ENCODE results near the gene PLEKHA8. TPM values are rescaled to one million over a fixed set of nuclear protein-coding genes. Genes with fewer than 3 reads are reported as not detected.

PLEKHA8 gene
- total RNA-seq, 1 experiment from 2014 or later, result 23.0 TPM

DNA sequence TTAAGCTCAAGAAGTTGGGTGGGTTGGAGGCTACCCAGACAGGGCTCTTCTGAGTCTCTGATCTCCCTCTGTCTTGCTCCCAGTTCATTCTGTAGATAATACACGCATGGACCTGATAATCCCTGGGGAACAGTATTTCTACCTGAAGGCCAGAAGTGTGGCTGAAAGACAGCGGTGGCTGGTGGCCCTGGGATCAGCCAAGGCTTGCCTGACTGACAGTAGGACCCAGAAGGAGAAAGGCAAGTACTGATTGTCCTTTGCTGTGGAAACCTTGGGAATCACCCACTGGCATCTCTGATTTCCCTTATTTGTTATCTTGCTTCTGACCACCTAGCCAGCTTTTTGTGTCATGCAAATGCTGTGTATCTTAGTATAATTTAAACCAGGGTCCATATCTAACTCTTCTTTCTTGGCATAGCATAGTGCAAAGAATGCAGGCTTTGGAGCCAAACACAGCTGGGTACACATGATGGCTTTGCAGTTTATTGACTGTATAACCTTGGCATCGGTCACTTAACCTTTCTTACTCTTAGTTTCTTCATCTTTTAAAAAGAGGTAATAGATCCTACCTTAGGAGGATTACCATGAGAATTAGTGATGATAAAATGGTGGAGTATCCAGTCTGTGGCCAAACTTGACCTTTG lies 18.0 kb downstream of the PLEKHA8 start:
- Histone ChIP-seq H3K79me2 (ENCODE audit: low read depth) (peaks cover 8% of the 10 kb centered on the region; the same call in 1 of the 2 replicates), H3K9me3 (ENCODE audit: insufficient read depth, low read depth) (no peaks in the 10 kb centered on the region), H2AFZ (no peak overlapping the region), H3F3A (ENCODE audit: insufficient read depth, low read depth) (no peaks in the 10 kb centered on the region), H4K20me1 (ENCODE audit: insufficient read depth) (no peaks in the 10 kb centered on the region), H3K4me3 (no peak overlapping the region), H3K9me2 (ENCODE audit: insufficient read depth) (no peaks in the 10 kb centered on the region), H3K36me3 (ENCODE audit: low read depth) (peaks cover 18% of the 10 kb centered on the region), H3K27me3 (ENCODE audit: insufficient read depth, low read depth) (no peaks in the 10 kb centered on the region), H3K4me1 (replicated peaks; ENCODE audit: insufficient read depth) (peaks cover 6% of the 10 kb centered on the region), H3K4me2 (no peak overlapping the region), H3K27ac (no peak overlapping the region)
- ChIA-PET POLR2A (ENCODE audit: unreplicated experiment) (no interaction called here), CTCF (no interaction called here)
- intact Hi-C loops (cut with micrococcal nuclease; ENCODE audit: unreplicated experiment), result no loop called here
- no TSS peak for BruUV-seq (replicated peaks)
- TF ChIP-seq, protein P1, sequence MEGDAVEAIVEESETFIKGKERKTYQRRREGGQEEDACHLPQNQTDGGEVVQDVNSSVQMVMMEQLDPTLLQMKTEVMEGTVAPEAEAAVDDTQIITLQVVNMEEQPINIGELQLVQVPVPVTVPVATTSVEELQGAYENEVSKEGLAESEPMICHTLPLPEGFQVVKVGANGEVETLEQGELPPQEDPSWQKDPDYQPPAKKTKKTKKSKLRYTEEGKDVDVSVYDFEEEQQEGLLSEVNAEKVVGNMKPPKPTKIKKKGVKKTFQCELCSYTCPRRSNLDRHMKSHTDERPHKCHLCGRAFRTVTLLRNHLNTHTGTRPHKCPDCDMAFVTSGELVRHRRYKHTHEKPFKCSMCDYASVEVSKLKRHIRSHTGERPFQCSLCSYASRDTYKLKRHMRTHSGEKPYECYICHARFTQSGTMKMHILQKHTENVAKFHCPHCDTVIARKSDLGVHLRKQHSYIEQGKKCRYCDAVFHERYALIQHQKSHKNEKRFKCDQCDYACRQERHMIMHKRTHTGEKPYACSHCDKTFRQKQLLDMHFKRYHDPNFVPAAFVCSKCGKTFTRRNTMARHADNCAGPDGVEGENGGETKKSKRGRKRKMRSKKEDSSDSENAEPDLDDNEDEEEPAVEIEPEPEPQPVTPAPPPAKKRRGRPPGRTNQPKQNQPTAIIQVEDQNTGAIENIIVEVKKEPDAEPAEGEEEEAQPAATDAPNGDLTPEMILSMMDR (conservative IDR thresholded peaks at IDR 0.05), result no peak
- TF ChIP-seq EZH2 (IDR thresholded peaks at IDR 0.05; ENCODE audit: low read depth), result no peak
- DNase-seq, result no peak

DNA sequence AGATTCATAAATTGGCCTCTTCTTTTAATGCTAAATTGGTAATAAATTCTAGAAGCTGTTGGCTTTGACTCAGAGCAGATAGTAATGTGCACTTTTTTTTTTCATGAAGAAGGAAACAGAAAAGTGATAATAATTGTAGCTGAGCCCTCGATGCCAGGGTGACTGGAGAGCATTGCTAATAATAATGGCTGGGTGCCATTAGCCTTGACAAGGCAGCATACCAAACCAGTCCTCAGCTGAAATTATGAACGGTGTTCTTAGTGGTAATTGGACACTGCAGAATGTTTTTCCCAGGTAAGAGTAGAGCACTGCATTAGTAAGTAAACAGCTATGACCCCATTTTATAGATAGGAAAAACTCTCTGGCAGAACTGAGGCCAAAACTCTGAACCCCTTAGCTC lies 18.9 kb downstream of the PLEKHA8 start:
- TF ChIP-seq, protein P1 (conservative IDR thresholded peaks at IDR 0.05), result no peak
- TF ChIP-seq EZH2 (IDR thresholded peaks at IDR 0.05; ENCODE audit: low read depth), result no peak
- CTCF ChIA-PET, result no interaction called here
- DNase-seq, result no peak
- no peak overlapping the region for H2AFZ ChIP-seq
- H3K79me2 ChIP-seq (ENCODE audit: low read depth), result peaks cover 7% of the 10 kb centered on the region; the same call in 1 of the 2 replicates
- no peaks in the 10 kb centered on the region for H4K20me1 ChIP-seq (ENCODE audit: insufficient read depth)
- intact Hi-C loops (cut with micrococcal nuclease; ENCODE audit: unreplicated experiment), result no loop called here
- no peak overlapping the region for H3K4me2 ChIP-seq
- H3K9me3 ChIP-seq (ENCODE audit: insufficient read depth, low read depth), result no peaks in the 10 kb centered on the region; the same call in 1 of the 2 replicates
- H3K27me3 ChIP-seq (ENCODE audit: insufficient read depth, low read depth), result no peaks in the 10 kb centered on the region
- no peaks in the 10 kb centered on the region for H3K4me1 ChIP-seq (replicated peaks; ENCODE audit: insufficient read depth)
- H3K36me3 ChIP-seq (ENCODE audit: low read depth), result peaks cover 20% of the 10 kb centered on the region
- H3K4me3 ChIP-seq, result no peak overlapping the region
- H3F3A ChIP-seq (ENCODE audit: insufficient read depth, low read depth), result no peaks in the 10 kb centered on the region
- H3K27ac ChIP-seq, result no peak overlapping the region
- H3K9me2 ChIP-seq (ENCODE audit: insufficient read depth), result no peaks in the 10 kb centered on the region
- no TSS peak for BruUV-seq (replicated peaks)
- POLR2A ChIA-PET (ENCODE audit: unreplicated experiment), result no interaction called here

DNA sequence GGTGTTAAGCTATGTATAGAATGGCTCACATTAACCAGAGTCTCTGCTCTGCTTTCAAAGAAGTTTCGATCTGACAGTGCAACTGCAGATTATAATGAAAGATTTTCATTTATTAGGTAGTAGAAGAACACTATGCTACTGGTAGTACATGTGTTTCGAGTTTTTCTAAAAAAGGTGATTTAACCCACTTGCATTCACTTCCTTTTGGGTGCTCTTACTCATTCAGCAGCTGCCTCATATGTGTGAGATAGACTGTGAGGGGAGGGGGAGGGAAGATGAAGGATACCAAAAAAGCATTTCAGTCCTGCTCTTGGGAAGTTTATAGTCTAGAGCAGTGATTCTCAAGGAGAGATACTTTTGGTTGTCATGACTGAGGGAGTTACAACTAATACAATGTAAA lies 20.4 kb downstream of the PLEKHA8 start:
- Histone ChIP-seq H3K4me1 (replicated peaks; ENCODE audit: insufficient read depth) (no peaks in the 10 kb centered on the region), H2AFZ (no peak overlapping the region), H3K9me3 (ENCODE audit: insufficient read depth, low read depth) (no peaks in the 10 kb centered on the region; the same call in 1 of the 2 replicates), H3K27ac (no peak overlapping the region), H3K27me3 (ENCODE audit: insufficient read depth, low read depth) (no peaks in the 10 kb centered on the region), H3F3A (ENCODE audit: insufficient read depth, low read depth) (no peaks in the 10 kb centered on the region), H3K4me2 (no peak overlapping the region), H3K36me3 (ENCODE audit: low read depth) (peaks cover 29% of the 10 kb centered on the region), H3K9me2 (ENCODE audit: insufficient read depth) (no peaks in the 10 kb centered on the region), H3K4me3 (no peak overlapping the region), H3K79me2 (ENCODE audit: low read depth) (no peaks in the 10 kb centered on the region), H4K20me1 (ENCODE audit: insufficient read depth) (no peaks in the 10 kb centered on the region)
- ChIA-PET CTCF (no interaction called here), POLR2A (ENCODE audit: unreplicated experiment) (no interaction called here)
- no peak for TF ChIP-seq EZH2 (IDR thresholded peaks at IDR 0.05; ENCODE audit: low read depth)
- TF ChIP-seq, protein P1 (conservative IDR thresholded peaks at IDR 0.05), result no peak
- no TSS peak for BruUV-seq (replicated peaks)
- DNase-seq, result no peak
- intact Hi-C loops (cut with micrococcal nuclease; ENCODE audit: unreplicated experiment), result no loop called here

All from PC-9 (cell line).